Neuron (in vitro differentiated cells): ENCODE measurements around the gene ZNRD2.

Source experiments
- H2AFZ ChIP-seq: one replicate; pipeline ENCODE4 v1.6.1; 2013; ENCODE audit warnings: low read depth, mild to moderate bottlenecking, inconsistent platforms, low read length, moderate library complexity
- H3K27me3 ChIP-seq: one replicate; pipeline ENCODE4 v1.6.1; 2013; ENCODE audit warnings: low read length; ENCODE audit not compliant: insufficient read depth
- H3K36me3 ChIP-seq: one replicate; pipeline ENCODE4 v1.6.1; 2013; ENCODE audit warnings: low read length; ENCODE audit not compliant: insufficient read depth
- H3K4me1 ChIP-seq: one replicate; pipeline ENCODE4 v1.6.1; 2013; ENCODE audit warnings: low read length; ENCODE audit not compliant: insufficient read depth
- H3K4me3 ChIP-seq: 2 replicates; pipeline ENCODE4 v1.5.1; 2013; ENCODE audit warnings: mild to moderate bottlenecking, low read length, moderate library complexity
- H3K9me3 ChIP-seq: one replicate; pipeline ENCODE4 v1.6.1; 2013; ENCODE audit warnings: low read length

ZNRD2 gene

GRCh38 chr11:65595543-65596281, 25.4 kb downstream of the ZNRD2 start, which contains the start of gene KCNK7:
Gene KCNK7 (minus strand): TSS chr11:65595800. CDS start chr11:65595772, 28 bp downstream.
- no peaks in the 10 kb centered on the region for H3K27me3 ChIP-seq
- H3K9me3 ChIP-seq = no peaks in the 10 kb centered on the region
- no peak within 1 kb of the TSS for H2AFZ ChIP-seq
- H3K4me1 ChIP-seq = no peaks in the 10 kb centered on the region
- H3K4me3 ChIP-seq = no peak within 1 kb of the TSS
- peaks cover 20% of the 10 kb centered on the region for H3K36me3 ChIP-seq

DNA sequence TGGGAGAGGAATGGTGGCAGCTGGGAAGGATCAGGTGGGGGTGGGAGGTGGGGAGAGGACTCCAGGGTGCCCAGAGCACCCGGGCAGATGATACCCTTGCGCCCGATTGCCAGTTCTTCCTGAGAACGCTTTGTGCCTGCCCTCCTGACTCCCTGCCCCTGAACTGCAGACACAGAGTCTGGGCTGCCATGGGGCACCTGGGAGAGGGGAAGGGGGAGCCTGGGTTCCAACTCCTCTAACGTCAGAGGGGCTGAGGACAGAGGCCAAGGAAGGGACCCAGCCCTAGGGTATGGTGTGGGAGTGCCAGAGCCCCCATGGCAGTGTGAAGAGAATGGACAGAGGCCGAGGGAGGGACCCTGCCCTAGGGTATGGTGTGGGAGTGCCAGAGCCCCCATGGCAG, 26.2 kb downstream of the ZNRD2 start:
- H3K27me3 ChIP-seq = no peaks in the 10 kb centered on the region
- no peak overlapping the region for H2AFZ ChIP-seq
- H3K9me3 ChIP-seq = no peaks in the 10 kb centered on the region
- H3K4me1 ChIP-seq = no peaks in the 10 kb centered on the region
- peaks cover 20% of the 10 kb centered on the region for H3K36me3 ChIP-seq
- no peak overlapping the region for H3K4me3 ChIP-seq

DNA sequence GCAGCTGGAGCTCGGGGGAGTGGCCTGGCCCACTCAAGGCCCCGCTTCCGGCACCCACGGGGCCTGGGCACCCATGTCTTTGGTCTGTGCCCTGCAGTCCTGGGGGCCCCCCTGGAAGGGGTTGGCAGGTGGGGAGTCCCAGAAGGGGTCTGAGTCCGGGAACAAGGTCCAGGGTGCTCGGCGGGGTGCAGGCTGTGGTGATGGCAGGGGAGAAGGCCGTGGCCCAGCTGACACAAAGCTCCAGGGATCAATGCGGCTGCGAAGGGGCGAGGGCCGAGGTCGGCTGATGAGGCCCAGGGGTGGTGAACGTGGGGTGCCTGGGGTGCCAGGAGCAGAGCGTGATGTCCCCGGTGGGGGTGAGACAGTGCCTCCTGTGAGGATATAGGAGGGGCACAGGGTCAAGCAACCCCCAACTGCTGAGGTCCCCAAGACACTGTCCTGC, 28.0 kb downstream of the ZNRD2 start:
- H2AFZ ChIP-seq = no peak overlapping the region
- no peaks in the 10 kb centered on the region for H3K9me3 ChIP-seq
- peaks cover 28% of the 10 kb centered on the region for H3K36me3 ChIP-seq
- no peaks in the 10 kb centered on the region for H3K27me3 ChIP-seq
- H3K4me1 ChIP-seq = no peaks in the 10 kb centered on the region
- H3K4me3 ChIP-seq = no peak overlapping the region

DNA sequence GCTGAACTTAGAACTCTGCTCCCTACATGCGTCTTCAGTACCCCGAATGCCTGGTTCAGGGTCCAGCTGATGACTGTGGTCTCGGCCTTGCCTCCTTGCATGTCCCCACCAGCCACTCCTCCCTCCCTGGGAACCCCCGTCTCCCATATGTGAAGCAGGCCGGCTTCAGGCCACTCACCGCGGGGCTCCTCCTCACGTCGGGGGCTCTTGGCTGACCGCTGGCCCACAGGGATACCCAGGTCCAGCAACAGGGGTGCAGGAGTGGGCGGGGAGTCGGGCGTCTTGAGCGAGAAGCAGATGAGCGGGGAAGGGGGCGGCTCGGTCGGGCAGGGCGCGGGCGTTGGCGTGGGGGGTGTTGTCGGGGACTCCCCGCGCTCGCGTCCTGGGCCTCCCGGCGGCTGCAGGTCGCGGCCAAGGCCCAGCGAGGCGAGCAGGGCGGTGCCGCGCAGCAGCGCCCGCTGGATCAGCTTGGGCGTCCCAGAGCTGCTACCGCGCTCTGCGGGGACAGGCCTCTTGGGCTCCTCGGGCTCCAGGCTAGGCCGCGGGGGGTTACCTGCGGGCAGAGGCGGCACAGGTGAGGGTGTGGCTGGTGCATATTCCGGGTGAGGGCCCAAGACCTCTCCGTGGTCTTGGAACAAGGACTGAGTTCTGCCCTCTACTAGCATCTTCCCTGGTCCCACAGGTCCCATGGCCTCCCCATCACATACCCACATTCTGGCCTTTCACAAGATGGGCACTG, 29.1 kb downstream of the ZNRD2 start:
- H3K9me3 ChIP-seq = no peaks in the 10 kb centered on the region
- no peaks in the 10 kb centered on the region for H3K27me3 ChIP-seq
- H3K4me1 ChIP-seq = no peaks in the 10 kb centered on the region
- peaks cover 38% of the 10 kb centered on the region for H3K36me3 ChIP-seq
- no peak overlapping the region for H2AFZ ChIP-seq
- H3K4me3 ChIP-seq = no peak overlapping the region

GRCh38 chr11:65599955-65600246, 29.6 kb downstream of the ZNRD2 start:
- no peak overlapping the region for H3K4me3 ChIP-seq

DNA sequence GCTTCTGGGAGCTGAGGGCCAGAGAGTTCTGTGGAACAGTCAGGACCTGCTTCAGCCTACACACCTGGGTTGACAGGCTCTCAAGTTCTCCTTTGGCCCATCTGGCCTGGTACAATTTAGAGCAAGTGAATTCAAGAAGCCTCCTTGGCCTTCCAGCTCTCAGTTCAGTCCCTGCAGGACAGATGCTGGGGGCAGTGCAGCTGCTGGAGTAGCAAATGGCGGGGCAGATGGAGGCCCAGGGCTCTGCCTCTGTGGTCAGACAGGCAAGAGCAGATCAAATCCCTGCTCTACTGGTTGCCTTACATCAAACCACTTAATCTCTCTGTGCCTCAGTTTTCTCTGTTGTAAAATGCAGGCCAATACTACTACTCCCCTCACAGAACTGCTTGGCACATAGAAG, 34.0 kb downstream of the ZNRD2 start:
- no peak overlapping the region for H3K4me3 ChIP-seq
- H3K27me3 ChIP-seq = no peaks in the 10 kb centered on the region
- H3K9me3 ChIP-seq = no peaks in the 10 kb centered on the region
- H3K36me3 ChIP-seq = peaks cover 54% of the 10 kb centered on the region
- no peak overlapping the region for H2AFZ ChIP-seq
- H3K4me1 ChIP-seq = no peaks in the 10 kb centered on the region

More at GRCh38 chr11:65599955-65600246, 29.6 kb downstream of the ZNRD2 start:
- peaks cover 43% of the 10 kb centered on the region for H3K36me3 ChIP-seq
- H3K9me3 ChIP-seq = no peaks in the 10 kb centered on the region
- H3K4me1 ChIP-seq = no peaks in the 10 kb centered on the region
- no peak overlapping the region for H2AFZ ChIP-seq
- no peaks in the 10 kb centered on the region for H3K27me3 ChIP-seq

- Histone ChIP-seq H3K9me3 (no peaks in the 10 kb centered on the region), H2AFZ (no peak overlapping the region), H3K4me1 (peaks cover 13% of the 10 kb centered on the region), H3K27me3 (no peaks in the 10 kb centered on the region), H3K36me3 (peaks cover 56% of the 10 kb centered on the region), H3K4me3 (no peak overlapping the region)
Observed at GRCh38 chr11:65606876-65607613, 36.8 kb downstream of the ZNRD2 start.

DNA sequence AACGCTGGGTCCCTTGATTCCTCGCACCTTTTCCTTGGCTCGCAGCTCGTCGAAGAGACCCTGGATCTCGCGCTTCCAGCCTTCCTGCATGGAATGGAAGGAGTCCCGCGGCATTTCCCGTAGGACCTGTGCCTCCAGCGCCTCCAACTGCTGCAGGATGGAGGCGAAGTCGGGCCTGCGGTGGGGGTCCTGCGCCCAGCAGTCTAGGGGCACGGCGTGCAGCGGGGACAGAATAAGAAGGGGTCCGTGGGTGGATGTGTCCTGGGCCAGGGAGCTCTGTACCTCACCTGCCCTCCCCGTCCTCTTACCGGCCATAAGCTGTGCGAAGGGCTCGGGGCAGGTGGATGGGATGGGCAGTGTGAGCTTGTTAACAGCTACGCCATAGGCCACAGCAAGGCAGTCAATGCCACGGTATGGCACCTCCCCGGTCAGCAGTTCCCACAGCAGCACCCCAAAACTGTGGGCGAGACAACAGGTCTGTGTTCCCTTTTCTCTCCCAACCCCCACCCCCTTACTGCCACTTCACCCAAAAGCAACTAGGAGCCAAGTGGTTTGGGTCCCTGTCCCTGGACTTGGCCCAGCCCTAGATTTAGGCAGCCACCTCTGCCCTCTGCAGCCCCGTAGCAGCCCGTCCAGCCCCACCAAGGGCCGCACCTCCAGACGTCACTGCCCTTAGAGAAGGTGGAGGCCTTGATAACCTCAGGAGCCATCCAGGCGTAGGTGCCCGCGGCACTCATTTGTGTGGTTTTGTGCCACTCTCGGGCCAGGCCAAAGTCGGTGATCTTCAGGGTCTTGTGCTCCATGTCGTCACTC, 37.5 kb downstream of the ZNRD2 start:
- Histone ChIP-seq H3K4me3 (no peak overlapping the region), H3K27me3 (no peaks in the 10 kb centered on the region), H2AFZ (no peak overlapping the region), H3K9me3 (no peaks in the 10 kb centered on the region), H3K36me3 (peaks cover 52% of the 10 kb centered on the region), H3K4me1 (peaks cover 20% of the 10 kb centered on the region)

DNA sequence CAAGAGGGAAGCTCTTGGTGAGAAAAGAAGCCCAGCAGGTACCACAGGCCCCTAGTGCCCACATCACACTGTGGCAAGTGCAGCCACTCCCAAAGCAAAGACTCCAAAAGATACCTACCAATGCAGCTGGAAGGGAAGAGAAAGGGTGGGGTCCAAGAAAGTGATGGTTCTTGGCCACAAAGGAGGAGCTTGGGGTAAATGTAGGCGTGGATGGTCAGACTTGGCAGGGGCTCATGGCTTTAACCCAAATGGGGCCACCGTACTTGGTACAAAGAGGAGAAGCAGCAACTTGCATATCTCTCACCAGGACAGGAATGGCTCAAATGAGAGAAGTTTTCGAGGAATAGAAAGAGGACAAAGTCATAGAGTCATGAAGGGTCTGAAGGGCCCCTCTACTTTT, 39.0 kb downstream of the ZNRD2 start:
- H3K4me1 ChIP-seq = peaks cover 32% of the 10 kb centered on the region
- no peak overlapping the region for H2AFZ ChIP-seq
- H3K36me3 ChIP-seq = peaks cover 39% of the 10 kb centered on the region
- no peaks in the 10 kb centered on the region for H3K9me3 ChIP-seq
- H3K4me3 ChIP-seq = no peak overlapping the region
- no peaks in the 10 kb centered on the region for H3K27me3 ChIP-seq

DNA sequence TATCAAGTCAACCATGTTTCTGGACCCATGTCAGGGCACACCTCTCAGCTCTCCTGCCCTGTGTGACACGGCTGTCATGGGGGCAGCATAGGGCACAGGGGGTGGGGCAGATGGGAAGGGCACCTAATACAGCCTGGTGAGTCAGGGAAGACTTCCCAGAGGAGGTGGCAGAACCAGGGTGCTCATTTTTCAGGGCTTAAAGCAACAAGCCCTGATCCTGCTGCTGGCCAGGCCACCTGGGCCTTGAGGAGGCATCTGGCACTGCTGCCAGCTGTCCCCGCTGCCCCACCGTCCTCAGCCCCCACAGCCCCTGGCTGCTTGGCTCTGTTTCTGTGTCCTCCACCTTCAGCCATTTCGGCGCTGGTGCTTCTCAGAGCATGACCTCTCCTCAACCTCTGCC, 39.4 kb downstream of the ZNRD2 start:
- Histone ChIP-seq H3K4me1 (peaks cover 34% of the 10 kb centered on the region), H3K4me3 (no peak overlapping the region), H2AFZ (no peak overlapping the region), H3K27me3 (no peaks in the 10 kb centered on the region), H3K36me3 (peaks cover 34% of the 10 kb centered on the region), H3K9me3 (no peaks in the 10 kb centered on the region)

GRCh38 chr11:65610404-65610803, 40.1 kb downstream of the ZNRD2 start:
- H3K4me3 ChIP-seq = no peak overlapping the region
- H2AFZ ChIP-seq = no peak overlapping the region
- H3K27me3 ChIP-seq = no peaks in the 10 kb centered on the region
- peaks cover 34% of the 10 kb centered on the region for H3K4me1 ChIP-seq
- H3K36me3 ChIP-seq = peaks cover 28% of the 10 kb centered on the region
- no peaks in the 10 kb centered on the region for H3K9me3 ChIP-seq

GRCh38 chr11:65611028-65611757, 40.9 kb downstream of the ZNRD2 start:
- Histone ChIP-seq H3K9me3 (no peaks in the 10 kb centered on the region), H3K4me3 (no peak overlapping the region), H3K36me3 (peaks cover 20% of the 10 kb centered on the region), H3K4me1 (peaks cover 34% of the 10 kb centered on the region), H3K27me3 (no peaks in the 10 kb centered on the region), H2AFZ (no peak overlapping the region)
